ENCODE measurements around the gene JUP. TPM values are rescaled to one million over a fixed set of nuclear protein-coding genes. Genes with fewer than 3 reads are reported as not detected.
A peak's percentile ranks its signal among the peaks of the same experiment; 100 is the strongest.
"Not testable (repeated sequence)": the region's sequence is repeated elsewhere in the genome, so short reads cannot be mapped to it uniquely, and the experiment has no call there.

Gene JUP
- total RNA-seq, 3 donors from 2014 or later = 165 to 383 (median 320) TPM

DNA sequence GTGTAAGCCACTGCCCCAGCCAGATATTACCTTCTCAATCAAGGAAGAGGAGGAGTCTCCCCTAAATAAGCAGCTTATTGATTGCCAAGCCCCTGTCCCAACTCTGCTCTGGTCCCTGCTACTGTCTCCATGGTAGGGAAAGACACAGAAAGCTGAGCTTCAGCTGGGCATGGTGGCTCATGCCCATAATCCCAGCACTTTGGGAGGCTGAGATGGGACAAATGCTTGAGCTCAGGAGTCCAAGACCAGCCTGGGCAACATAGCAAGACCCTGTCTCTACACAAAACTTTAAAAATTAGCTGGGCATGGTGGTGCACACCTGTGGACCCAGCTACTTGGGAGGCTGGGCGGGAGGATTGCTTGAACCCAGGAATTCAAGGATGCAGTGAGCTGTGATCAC, 6.6 kb downstream of the JUP start:
- peaks cover 73% of the 10 kb centered on the region for H3K4me1 ChIP-seq (ENCODE audit: low read depth)
- DNase-seq (no peak), ATAC-seq (no peak)
- TF ChIP-seq, protein P1, sequence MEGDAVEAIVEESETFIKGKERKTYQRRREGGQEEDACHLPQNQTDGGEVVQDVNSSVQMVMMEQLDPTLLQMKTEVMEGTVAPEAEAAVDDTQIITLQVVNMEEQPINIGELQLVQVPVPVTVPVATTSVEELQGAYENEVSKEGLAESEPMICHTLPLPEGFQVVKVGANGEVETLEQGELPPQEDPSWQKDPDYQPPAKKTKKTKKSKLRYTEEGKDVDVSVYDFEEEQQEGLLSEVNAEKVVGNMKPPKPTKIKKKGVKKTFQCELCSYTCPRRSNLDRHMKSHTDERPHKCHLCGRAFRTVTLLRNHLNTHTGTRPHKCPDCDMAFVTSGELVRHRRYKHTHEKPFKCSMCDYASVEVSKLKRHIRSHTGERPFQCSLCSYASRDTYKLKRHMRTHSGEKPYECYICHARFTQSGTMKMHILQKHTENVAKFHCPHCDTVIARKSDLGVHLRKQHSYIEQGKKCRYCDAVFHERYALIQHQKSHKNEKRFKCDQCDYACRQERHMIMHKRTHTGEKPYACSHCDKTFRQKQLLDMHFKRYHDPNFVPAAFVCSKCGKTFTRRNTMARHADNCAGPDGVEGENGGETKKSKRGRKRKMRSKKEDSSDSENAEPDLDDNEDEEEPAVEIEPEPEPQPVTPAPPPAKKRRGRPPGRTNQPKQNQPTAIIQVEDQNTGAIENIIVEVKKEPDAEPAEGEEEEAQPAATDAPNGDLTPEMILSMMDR (IDR thresholded peaks at IDR 0.05) = no peak
- intact Hi-C loops (cut with DNase I, micrococcal nuclease) = no loop called here
- no peaks in the 10 kb centered on the region for H3K36me3 ChIP-seq (ENCODE audit: low read depth)
- H3K9me3 ChIP-seq = no peaks in the 10 kb centered on the region
- H3K4me3 ChIP-seq = no peak overlapping the region

GRCh38 chr17:41777574-41778188, 8.8 kb downstream of the JUP start:
- Histone ChIP-seq H3K4me1 (ENCODE audit: low read depth) (peaks cover 81% of the 10 kb centered on the region), H3K4me3 (no peak overlapping the region), H3K9me3 (no peaks in the 10 kb centered on the region), H3K36me3 (ENCODE audit: low read depth) (no peaks in the 10 kb centered on the region)
- intact Hi-C loops (cut with DNase I, micrococcal nuclease) = no loop called here
- DNase-seq = peak; percentile 71 to 77 (median 76)
- TF ChIP-seq, protein P1 (IDR thresholded peaks at IDR 0.05) = no peak
- ATAC-seq = peak; percentile 38

- ATAC-seq (peak; percentile 2), DNase-seq (peak in 1 of 3 donors; percentile 58)
- intact Hi-C loops (cut with DNase I, micrococcal nuclease) = no loop called here
- Histone ChIP-seq H3K4me1 (ENCODE audit: low read depth) (peaks cover 80% of the 10 kb centered on the region), H3K4me3 (no peak overlapping the region), H3K36me3 (ENCODE audit: low read depth) (no peaks in the 10 kb centered on the region), H3K9me3 (no peaks in the 10 kb centered on the region)
- TF ChIP-seq, protein P1 (IDR thresholded peaks at IDR 0.05) = no peak
These were observed 9.3 kb downstream of the JUP start for GRCh38 chr17:41777157-41777573.

- H3K36me3 ChIP-seq (ENCODE audit: low read depth) = not testable (repeated sequence)
These were observed 10.1 kb downstream of the JUP start for GRCh38 chr17:41776262-41776900.

DNA sequence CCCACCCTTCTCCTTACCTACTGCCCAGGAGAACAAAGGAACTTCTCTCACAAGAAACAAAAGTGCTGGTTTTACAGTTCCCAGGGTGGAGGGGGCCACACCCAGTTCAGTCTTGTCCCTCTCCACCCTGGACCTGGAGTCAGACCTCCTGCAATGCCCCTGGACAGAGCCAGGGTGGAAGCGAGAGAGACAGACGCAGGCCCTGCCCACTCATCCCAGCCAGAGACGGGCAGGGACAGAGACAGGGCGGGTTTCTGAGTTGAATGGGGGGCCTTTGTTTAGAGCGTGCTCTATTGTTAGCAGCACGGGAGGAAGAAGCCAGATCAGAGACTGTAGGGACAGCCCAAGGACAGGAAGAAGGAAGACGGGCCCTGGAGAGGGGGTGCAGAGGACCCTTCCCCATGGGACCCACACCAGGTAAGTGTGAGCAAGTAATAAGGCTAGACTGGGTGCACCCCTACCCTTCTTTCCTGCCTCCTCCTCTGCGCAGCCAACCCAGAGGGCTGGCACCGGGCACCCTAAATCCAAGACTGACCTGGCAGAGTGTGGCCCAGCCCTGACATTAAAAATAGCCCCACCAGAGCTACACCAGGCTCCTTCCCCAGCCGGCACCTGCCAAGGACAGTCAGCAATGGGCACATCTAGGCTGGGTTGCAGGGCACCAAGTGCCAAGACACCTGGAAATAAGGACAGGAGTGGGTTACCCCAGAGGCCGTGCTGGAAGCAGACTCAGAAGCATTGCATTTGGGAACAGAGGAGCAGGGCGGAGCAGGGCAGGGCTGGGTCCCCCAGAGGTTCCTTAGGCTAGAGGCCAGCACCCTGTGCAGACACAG, 10.9 kb downstream of the JUP start:
- DNase-seq = peak; percentile 71 to 81 (median 80)
- peak; percentile 52 for ATAC-seq
- Histone ChIP-seq H3K4me3 (no peak overlapping the region), H3K9me3 (no peaks in the 10 kb centered on the region), H3K36me3 (ENCODE audit: low read depth) (no peaks in the 10 kb centered on the region), H3K4me1 (ENCODE audit: low read depth) (peaks cover 88% of the 10 kb centered on the region)
- TF ChIP-seq, protein P1 (IDR thresholded peaks at IDR 0.05) = no peak
- intact Hi-C loops (cut with DNase I, micrococcal nuclease) = no loop called here

More at GRCh38 chr17:41776262-41776900, 10.1 kb downstream of the JUP start:
- intact Hi-C loops (cut with DNase I, micrococcal nuclease); DNase-seq; H3K4me3 ChIP-seq; ATAC-seq; H3K9me3 ChIP-seq: not testable (repeated sequence)
- H3K4me1 ChIP-seq (ENCODE audit: low read depth) = peaks cover 87% of the 10 kb centered on the region
